HepG2 (cell line): ENCODE results near the gene GPR137. TPM values are rescaled to one million over a fixed set of nuclear protein-coding genes. Genes with fewer than 3 reads are reported as not detected.

Source experiments
- ATAC-seq: fragments of 200-7000 bp; cut with Tn5 transposase; 3 replicates; pipeline ENCODE4 v1.9.1; 2020; ENCODE audit warnings: mild to moderate bottlenecking, moderate library complexity
- BruUV-seq: library from RNA; stranded (reverse); fragments of 400-500 nt; replicated peaks from 2 replicates; lab custom pipeline; 2021; lab: Mats Ljungman, UMichigan
- CTCF ChIA-PET: fragments of 300-600 bp; formaldehyde crosslinking; extraction: SDS; loops from one replicate; lab custom pipeline; 2021; ENCODE audit warnings: low total read pairs, inconsistent platforms, low intra/inter-chr PET ratio; lab: Yijun Ruan, JAX
- POLR2A ChIA-PET: fragments of 350-600 bp; sonication (Branson Sonifier 250); formaldehyde crosslinking; loops from one replicate; lab custom pipeline; 2020; ENCODE audit warnings: antibody characterized with exemption, inconsistent platforms; lab: Yijun Ruan, JAX
- DNase-seq: peaks from one replicate; pipeline ENCODE4 v3.0.0-alpha.2; 2015; ENCODE audit warnings: low spot score
- FAIRE-seq: peaks from 3 replicates; lab custom pipeline; 2011; peaks lifted over from hg19 to GRCh38; lab: Jason Lieb, UNC
- H2AFZ ChIP-seq: one replicate; pipeline ENCODE4 v1.6.1; 2011; ENCODE audit warnings: low read length, inconsistent platforms
- H3K27ac ChIP-seq: fragments of 300-600 bp; 3 replicates; pipeline ENCODE4 v1.8.0; 2011; ENCODE audit warnings: mixed run types, mild to moderate bottlenecking, mixed read lengths, low read length, inconsistent platforms; ENCODE audit not compliant: insufficient read depth; ENCODE audit errors: extremely low read length
- H3K27me3 ChIP-seq, 2 experiments: fragments of 200-600 bp in 1 of 2; 2 replicates in 1 of 2; 3 replicates in 1 of 2; pipeline versions ENCODE4 v1.6.0 to v1.8.0; 2011; ENCODE audit warnings: low read length in 2 of 2, mild to moderate bottlenecking in 2 of 2, moderate library complexity in 2 of 2, inconsistent platforms in 1 of 2; ENCODE audit not compliant: insufficient read depth in 2 of 2, control insufficient read depth in 1 of 2
- H3K36me3 ChIP-seq, 2 experiments: fragments of 200-600 bp in 1 of 2; replicated peaks in 1 of 2; 2 replicates in 1 of 2; 3 replicates in 1 of 2; pipeline versions ENCODE4 v1.5.1 to v1.8.0; 2011; ENCODE audit warnings: low read length in 2 of 2, inconsistent platforms in 1 of 2; ENCODE audit not compliant: insufficient read depth in 2 of 2, control insufficient read depth in 1 of 2
- H3K4me1 ChIP-seq: 2 replicates; pipeline ENCODE4 v1.5.1; 2012; ENCODE audit warnings: low read length, inconsistent platforms; ENCODE audit not compliant: insufficient read depth
- H3K4me2 ChIP-seq: 2 replicates; pipeline ENCODE4 v1.6.0; 2011; ENCODE audit warnings: low read depth, low read length, inconsistent platforms
- H3K4me3 ChIP-seq, 3 experiments: fragments of 200-600 bp in 1 of 3; sonication (generic), shearing (Covaris generic) in 1 of 3; replicated peaks in 1 of 3; 2 replicates each; pipeline ENCODE4 v1.5.1; 2011 to 2016; ENCODE audit warnings: low read length in 3 of 3, inconsistent platforms in 2 of 3, low read depth in 2 of 3, mild to moderate bottlenecking in 2 of 3, control low read depth in 1 of 3, mixed read lengths in 1 of 3; ENCODE audit not compliant: insufficient read depth in 1 of 3
- H3K79me2 ChIP-seq: one replicate; pipeline ENCODE4 v1.6.1; 2011; ENCODE audit warnings: low read length, inconsistent platforms; ENCODE audit not compliant: insufficient read depth
- H3K9ac ChIP-seq: 2 replicates; pipeline ENCODE4 v1.6.0; 2011; ENCODE audit warnings: mild to moderate bottlenecking, low read depth, low read length, inconsistent platforms; ENCODE audit not compliant: insufficient read depth
- H3K9me3 ChIP-seq: 2 replicates; pipeline ENCODE4 v1.5.1; 2012; ENCODE audit warnings: mild to moderate bottlenecking, low read length
- H4K20me1 ChIP-seq: 2 replicates; pipeline ENCODE4 v1.6.0; 2011; ENCODE audit warnings: inconsistent platforms, mild to moderate bottlenecking, low read length, moderate library complexity; ENCODE audit not compliant: insufficient read depth
- ELF4 ChIP-seq: sonication (generic); formaldehyde crosslinking; IDR thresholded peaks from 2 replicates; pipeline ENCODE4 v1.5.0; 2020; ENCODE audit warnings: missing genetic modification reagents, mild to moderate bottlenecking, moderate library complexity, borderline replicate concordance
- SOX13 ChIP-seq, 3 experiments: fragments of 450-650 bp in 1 of 3; sonication (generic) in 1 of 3; formaldehyde crosslinking in 1 of 3; IDR thresholded peaks in 2 of 3; conservative IDR thresholded peaks in 1 of 3; 2 replicates each; pipeline versions ENCODE4 v1.5.0 to v1.6.1; 2016 to 2020; ENCODE audit warnings: antibody characterized with exemption in 1 of 3, mild to moderate bottlenecking in 1 of 3, missing compliant biosample characterization in 1 of 3, missing genetic modification reagents in 1 of 3, moderate library complexity in 1 of 3
- ZNF121 ChIP-seq: sonication (generic); formaldehyde crosslinking; IDR thresholded peaks from 2 replicates; pipeline ENCODE4 v1.5.0; 2020; ENCODE audit warnings: mild to moderate bottlenecking, missing genetic modification reagents
- WGBS: methylation state at CpG from one replicate; pipeline ENCODE4 v1.1.6; 2017; ENCODE audit warnings: low lambda C conversion rate; 5-methylcytosine and 5-hydroxymethylcytosine counted together
- in situ Hi-C: cut with HindIII; loops from 2 replicates; pipeline ENCODE4 v1.10.0; 2017; ENCODE audit warnings: low pct_unique_long_range_greater_than_20kb; ENCODE audit not compliant: extremely low pct_ligation_motif_present
- intact Hi-C: fragments of 100-400 bp; cut with micrococcal nuclease; formaldehyde crosslinking; loops from one replicate; pipeline ENCODE4 v1.10.0; 2022; ENCODE audit not compliant: unreplicated experiment
- polyA plus RNA-seq, 8 experiments: library from polyadenylated mRNA; depleted of rRNA in 3 of 8; stranded (reverse) in 7 of 8; unstranded in 1 of 8; fragments of >200 nt; fragmentation: Illumina TruSeq in 4 of 8; extraction: Trizol in 4 of 8; gene quantifications; 2 replicates each; pipeline versions ENCODE4 v1.2.1 to v1.2.3, GENCODE V29; 2011 to 2016; ENCODE audit warnings: low read depth in 4 of 8, missing spikeins in 1 of 8, mixed read lengths in 1 of 8; ENCODE audit not compliant: insufficient read depth in 1 of 8
- total RNA-seq, 5 experiments: library from RNA; depleted of rRNA; stranded (reverse); fragments of >200 nt; fragmentation: Illumina TruSeq; extraction: Trizol; gene quantifications; 2 replicates each; pipeline ENCODE4 v1.2.3, GENCODE V29; 2016; ENCODE audit warnings: low read depth in 1 of 5
- TF ChIP-seq, protein P1 (sequence below): sonication (generic); formaldehyde crosslinking; IDR thresholded peaks from 2 replicates; pipeline ENCODE4 v1.5.0; 2020; ENCODE audit warnings: mild to moderate bottlenecking, missing genetic modification reagents, borderline replicate concordance
- TF ChIP-seq, protein P2 (sequence below): sonication (generic); formaldehyde crosslinking; IDR thresholded peaks from 2 replicates; pipeline ENCODE4 v1.4.0; 2020; ENCODE audit warnings: mild to moderate bottlenecking, missing genetic modification reagents

The GPR137 gene
- total and polyA plus RNA-seq, 2 of the 13 experiments (the other 11 are each of a cell fraction or from before 2014, with no cell fraction given) = 8.5 to 13.2 TPM

GRCh38 chr11:64281957-64282770 is 3.5 kb upstream of the GPR137 start (continued):
- TF ChIP-seq SOX13 (IDR thresholded peaks at IDR 0.05) (no peak), SOX13 (CRISPR knock-in tag; conservative IDR thresholded peaks at IDR 0.05 in 1 of 2, IDR thresholded peaks at IDR 0.05 in 1 of 2) (no peak), ELF4 (CRISPR knock-in tag) (no peak), ZNF121 (CRISPR knock-in tag) (0 out of 2 replicates have a peak, but pooled peaks have one; percentile 57)
- TF ChIP-seq, protein P1, sequence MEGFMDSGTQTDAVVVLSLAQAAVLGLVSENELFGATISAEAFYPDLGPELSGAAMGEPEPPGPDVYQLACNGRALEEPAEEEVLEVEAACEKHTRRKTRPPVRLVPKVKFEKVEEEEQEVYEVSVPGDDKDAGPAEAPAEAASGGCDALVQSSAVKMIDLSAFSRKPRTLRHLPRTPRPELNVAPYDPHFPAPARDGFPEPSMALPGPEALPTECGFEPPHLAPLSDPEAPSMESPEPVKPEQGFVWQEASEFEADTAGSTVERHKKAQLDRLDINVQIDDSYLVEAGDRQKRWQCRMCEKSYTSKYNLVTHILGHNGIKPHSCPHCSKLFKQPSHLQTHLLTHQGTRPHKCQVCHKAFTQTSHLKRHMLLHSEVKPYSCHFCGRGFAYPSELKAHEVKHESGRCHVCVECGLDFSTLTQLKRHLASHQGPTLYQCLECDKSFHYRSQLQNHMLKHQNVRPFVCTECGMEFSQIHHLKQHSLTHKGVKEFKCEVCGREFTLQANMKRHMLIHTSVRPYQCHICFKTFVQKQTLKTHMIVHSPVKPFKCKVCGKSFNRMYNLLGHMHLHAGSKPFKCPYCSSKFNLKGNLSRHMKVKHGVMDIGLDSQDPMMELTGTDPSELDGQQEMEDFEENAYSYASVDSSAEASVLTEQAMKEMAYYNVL (CRISPR knock-in tag) = no peak

DNA sequence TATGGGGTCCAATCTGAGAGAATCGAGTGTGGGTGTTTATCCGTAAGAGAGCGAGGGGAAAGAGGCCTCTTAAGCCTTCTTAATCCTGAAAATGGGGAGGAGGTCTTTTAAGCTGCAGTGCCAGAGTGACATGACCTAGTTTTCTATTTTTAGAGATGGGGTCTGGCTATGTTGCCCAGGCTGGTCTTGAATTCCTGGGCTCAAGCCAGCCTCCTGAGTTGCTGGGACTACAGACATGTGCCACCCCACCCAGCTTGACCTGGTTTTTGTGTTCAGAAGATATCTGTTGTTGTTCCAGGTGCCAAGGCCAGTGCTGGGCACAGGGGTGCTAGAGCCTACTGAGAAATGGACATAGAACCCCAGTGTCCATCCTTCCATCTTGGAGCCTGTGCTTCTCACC is 2.6 kb upstream of the GPR137 start:
- no peak for ATAC-seq
- H3K9ac ChIP-seq = peak overlapping the region; percentile 2; the same call in 1 of the 2 replicates
- no peak for FAIRE-seq
- ChIA-PET POLR2A (interaction anchor here (1.3 to 4.6 kb wide), 2 partner anchors 12 to 14 kb away, joined by 3 to 48 read pairs; no protein-coding TSS in a partner anchor), CTCF (no interaction called here)
- no peaks in the 10 kb centered on the region for H4K20me1 ChIP-seq
- H3K27me3 ChIP-seq = no peaks in the 10 kb centered on the region; a peak in 1 of 5 replicates
- TF ChIP-seq, protein P2, sequence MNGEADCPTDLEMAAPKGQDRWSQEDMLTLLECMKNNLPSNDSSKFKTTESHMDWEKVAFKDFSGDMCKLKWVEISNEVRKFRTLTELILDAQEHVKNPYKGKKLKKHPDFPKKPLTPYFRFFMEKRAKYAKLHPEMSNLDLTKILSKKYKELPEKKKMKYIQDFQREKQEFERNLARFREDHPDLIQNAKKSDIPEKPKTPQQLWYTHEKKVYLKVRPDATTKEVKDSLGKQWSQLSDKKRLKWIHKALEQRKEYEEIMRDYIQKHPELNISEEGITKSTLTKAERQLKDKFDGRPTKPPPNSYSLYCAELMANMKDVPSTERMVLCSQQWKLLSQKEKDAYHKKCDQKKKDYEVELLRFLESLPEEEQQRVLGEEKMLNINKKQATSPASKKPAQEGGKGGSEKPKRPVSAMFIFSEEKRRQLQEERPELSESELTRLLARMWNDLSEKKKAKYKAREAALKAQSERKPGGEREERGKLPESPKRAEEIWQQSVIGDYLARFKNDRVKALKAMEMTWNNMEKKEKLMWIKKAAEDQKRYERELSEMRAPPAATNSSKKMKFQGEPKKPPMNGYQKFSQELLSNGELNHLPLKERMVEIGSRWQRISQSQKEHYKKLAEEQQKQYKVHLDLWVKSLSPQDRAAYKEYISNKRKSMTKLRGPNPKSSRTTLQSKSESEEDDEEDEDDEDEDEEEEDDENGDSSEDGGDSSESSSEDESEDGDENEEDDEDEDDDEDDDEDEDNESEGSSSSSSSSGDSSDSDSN (CRISPR knock-in tag) = no peak
- peak; percentile 76 for TF ChIP-seq ZNF121 (CRISPR knock-in tag)
- H2AFZ ChIP-seq = no peak overlapping the region
- WGBS = 96% methylated on average over 3 of the region's 3 CpGs
- in situ Hi-C loops = no loop called here
- no peak overlapping the region; the same call in 1 of the 2 replicates for H3K4me2 ChIP-seq
- H3K4me3 ChIP-seq = no peak overlapping the region
- no peaks in the 10 kb centered on the region for H3K9me3 ChIP-seq
- no peaks in the 10 kb centered on the region for H3K79me2 ChIP-seq
- DNase-seq = no peak
- no peak overlapping the region for H3K27ac ChIP-seq
- peaks cover 15% of the 10 kb centered on the region; the same call in 1 of the 2 replicates for H3K4me1 ChIP-seq
- BruUV-seq = no TSS peak
- intact Hi-C loops = no loop called here
- H3K36me3 ChIP-seq = peaks cover 0 to 2% of the 10 kb centered on the region in 2 experiments; a peak in 1 of 5 replicates
